Activated CD8-positive, alpha-beta memory T cell treated with anti-CD3 and anti-CD28 coated beads for 24 hours (primary cell): ENCODE data around the gene NODAL.

Experiments used
- DNase-seq: peaks from one replicate; pipeline ENCODE4 v3.0.0-alpha.2; 2020

The NODAL gene

DNA sequence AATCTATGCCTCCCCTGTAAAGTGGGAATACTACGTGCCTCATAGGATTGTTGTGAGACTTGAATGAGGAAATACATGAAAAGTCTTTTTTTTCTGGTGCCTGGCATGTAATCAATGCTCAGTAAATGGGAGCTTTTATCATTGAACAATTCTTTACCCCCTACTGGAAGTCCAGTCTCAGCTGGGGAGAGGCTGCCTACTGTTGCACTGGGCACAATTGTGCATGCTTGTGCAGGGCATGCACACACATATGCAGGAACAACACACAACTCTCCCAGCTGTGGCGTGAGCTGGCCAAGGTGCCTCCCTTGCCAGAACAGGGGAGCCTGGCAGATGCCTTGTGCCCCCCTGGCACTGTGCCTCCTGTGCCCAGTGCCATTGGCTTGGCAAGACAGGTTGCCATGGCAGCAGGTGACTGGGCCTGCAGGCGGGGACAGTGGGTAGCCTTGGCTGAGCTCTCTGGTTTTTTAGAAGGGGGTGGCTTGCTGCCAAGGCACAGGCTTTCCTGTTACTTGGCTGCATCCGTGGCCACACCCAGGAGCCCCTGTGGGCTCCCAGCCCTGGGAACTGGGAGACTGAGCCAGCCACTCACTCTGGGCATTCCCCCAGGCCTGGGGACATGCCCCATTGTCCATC lies 21.0 kb upstream of the NODAL start:
- DNase-seq: no peak

DNA sequence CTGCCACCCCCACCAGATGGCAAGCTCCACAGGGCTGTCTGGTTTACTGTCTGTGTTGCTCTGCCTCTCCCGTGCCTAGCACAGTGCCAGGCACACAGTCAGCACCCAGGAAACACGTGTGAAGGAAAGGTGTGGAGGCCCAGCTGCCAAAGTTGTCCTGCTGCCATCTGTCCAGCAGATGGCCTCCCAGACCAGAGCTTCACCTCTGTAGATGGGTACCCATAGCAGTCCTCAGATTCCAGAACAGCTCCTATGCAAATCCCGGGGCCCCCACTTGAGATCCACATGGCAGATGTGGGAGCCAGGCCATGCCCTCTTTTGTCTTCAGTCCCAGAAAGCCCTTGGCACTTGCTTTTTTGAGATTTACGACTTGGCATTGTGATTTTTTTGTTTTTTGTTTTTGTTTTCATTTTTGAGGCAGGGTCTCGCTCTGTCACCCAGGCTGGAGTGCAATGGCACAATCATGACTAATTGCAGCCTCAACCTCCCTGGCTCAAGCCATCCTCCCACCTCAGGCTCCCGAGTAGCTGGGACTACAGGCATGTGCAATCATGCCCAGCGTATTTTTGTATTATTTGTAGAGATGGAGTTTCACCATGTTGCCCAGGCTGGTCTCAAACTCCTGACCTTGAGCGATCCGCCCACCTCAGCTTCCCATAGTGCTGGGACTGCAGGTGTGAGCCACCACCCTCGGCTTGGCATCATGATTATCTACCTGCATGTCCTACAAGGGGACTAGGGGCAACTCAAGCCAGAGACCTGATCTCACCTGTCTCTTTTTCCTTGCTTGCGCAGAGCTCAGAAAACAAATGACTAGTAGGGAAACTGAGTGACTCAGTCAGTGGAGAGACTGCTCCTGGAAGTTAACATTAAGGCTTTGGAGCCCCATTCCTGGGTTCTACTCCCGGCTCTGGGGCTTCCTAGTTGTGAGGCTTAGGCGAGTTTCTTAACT lies 20.2 kb upstream of the NODAL start:
- peak; percentile 74 for DNase-seq

DNA sequence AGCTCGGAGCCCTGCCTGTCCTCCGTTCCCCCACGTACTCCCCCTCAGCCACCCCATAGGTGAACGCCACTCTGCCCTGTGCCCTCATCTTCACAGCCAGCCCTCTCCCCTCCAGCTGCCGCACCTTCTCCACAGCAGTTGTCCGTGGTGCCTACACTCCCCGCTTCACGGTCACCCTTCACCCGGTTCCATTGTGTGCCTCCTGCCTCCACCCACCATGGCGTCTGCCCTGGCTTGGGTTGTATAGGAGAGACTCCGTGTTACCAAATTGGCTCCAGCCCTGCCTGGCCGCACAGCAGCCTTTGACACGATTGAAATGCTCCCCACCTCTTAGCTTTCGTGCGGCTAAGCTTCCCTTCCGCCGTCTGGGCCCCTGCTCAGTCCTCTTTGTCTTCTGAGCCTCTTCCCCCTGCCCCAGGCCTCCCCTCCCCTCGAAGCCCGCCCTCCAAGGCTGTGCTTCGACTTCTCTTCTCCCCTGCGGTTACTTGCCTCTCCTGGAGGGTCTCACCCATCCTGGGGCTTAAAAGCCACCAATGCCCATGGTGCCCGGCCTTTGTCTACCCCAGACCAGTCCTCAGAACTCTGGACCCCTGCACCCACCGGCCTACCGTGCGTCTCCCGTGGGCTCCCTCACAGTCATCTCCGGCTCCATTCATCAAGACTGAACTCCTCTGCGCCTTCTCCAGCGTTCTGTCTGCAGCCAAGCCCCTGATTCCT lies 18.5 kb upstream of the NODAL start:
- DNase-seq: no peak

DNA sequence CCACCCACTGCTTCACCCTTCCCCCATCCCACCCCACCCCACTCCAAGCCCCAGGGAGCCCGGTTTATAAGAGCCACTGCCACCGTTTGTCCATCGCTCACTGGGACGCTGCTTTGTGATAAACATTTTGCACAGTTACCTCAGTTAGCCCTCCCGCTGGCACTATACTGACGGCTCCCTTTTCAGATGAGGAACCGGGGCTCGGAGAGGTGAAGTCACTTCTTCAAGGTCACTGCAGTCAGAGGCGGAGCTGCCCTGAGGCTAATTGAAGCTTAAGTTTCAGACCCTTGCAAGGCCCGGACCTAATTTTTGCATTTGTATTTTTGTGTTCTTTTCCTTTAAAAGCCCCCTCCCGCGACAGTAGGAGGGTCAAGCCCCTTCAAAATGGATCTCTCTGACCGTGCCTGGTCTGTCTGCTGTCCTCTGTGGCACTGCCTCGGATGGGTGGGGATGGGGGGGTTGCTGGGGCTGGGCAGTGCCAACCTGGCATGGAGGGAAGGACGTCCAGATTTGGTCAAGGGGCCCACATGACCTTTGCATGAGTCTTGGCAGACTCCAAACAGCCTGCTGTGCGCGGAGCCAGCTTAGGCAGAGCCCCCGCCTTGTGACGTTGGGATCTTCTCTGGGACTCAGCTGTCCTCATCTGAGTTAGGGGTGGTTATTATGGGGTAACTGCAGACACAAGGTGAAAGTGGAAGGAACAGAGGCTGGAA lies 17.7 kb upstream of the NODAL start:
- no peak for DNase-seq

DNA sequence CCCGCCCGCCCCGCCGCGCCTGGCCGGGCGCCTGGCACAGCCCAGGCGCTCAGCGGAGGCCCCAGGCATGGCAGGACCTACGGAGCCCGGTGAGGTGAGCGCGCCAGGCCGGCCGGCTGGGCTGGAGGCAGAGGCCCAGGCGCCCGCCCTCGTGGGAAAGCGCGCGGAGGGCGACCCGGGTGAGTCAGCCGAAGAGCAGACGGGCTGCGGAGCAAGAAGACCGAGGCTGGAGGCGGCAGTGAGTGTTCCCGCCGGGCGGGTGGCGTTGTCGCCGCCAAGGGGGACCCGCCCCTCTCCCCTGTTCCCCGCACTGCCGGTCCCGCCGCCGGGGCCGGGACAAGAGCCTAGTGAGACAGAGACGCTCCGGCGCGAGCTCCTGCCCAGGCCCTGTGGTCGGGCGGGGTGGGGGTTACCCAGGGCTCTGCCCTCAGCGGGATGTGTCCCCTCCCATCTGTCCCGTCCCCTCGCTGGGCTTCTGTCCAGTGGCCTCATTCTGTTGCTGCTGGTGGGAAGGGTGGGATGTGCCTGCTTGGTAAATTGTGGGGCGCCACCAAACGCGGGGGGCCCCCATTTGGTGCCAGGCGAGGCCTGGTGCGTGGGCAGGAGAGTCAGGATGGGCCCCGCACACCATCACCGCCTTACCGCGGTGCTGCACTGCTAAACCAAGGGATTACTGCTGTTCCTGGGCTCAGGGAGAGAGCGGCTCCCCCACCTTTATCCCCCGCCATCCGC lies 17.0 kb upstream of the NODAL start:
- peak; percentile 76 for DNase-seq

DNA sequence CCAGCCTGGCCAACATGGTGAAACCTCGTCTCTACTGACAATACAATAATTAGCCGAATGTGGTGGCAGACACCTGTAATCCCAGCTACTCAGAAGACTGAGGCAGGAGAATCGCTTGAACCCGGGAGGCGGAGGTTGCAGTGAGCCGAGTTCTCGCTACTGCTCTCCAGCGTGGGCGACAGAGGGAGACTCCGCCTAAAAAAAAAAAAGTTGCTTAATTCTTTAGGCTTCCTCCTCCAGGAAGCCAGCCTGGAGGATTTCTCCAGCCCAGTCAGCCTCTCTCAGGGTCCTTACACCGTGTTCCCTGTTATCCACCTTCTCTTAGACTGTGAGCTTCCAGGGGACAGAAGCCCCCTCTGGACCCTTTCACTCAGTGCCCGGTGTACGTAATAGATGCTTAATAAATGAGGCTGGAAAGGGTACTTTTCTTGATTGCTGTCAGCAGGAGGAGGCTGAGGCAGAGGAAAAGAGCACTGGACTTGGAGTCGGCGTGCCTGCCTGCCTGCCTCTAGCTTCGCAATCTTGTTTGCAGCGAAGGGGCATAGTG lies 16.4 kb upstream of the NODAL start:
- no peak for DNase-seq

DNA sequence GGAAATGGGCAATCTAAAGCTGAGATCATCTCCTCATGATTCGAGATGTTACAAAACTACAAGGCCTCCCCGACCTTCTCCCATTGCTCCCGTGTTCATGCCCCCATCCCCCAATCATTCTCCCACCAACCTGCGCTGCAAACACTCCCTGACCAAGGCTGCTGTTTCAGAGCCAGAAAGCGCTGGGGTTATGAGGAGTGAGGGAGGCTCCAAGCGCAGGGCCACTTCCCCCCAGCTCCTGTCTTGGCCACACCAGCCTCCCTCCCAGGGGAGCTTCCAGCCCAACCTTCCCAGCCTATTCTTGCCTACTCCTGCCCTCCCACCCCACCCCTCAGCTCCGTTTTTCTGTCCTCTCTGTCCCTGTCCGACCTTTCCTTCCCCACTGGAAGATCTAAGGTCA lies 14.7 kb upstream of the NODAL start:
- DNase-seq: no peak

DNA sequence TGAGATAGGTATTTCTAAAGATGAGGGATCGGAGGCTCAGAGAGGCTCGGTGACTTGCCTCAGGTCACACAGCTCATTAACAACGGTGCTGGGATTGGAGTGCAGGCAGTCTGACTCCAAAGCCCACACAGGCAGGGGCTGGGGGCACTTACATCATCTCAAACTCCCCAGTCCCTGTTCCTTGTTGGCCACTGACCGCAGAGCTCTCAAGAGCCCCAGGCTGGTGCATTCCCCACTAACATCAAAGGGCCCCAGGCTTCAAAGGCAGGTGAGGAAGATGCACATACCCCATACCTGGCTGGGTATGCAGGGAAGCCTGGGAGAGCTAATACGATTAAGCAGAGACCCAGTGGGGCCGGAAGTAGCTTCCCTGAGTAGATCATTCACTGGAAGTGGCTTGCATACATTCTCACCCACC lies 13.7 kb upstream of the NODAL start:
- no peak for DNase-seq

DNA sequence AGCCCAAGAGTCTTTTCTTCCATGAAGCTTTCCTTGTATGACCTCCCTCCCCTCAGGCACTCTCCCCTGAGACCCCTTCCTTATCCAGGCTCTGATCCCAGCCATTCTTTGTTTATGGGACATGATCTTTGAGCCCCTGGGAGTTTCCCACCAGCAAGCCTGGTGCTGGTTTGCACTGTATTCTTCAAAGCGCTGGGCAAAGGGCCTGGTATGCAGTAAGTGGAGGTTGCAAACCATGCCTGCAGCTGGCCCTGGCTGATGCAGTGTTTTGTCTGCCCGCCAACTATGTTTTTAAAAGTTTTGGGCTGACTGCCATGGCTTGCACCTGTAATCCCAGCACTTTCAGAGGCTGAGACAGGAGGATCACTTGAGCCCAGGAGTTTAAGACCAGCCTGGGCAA lies 6.8 kb upstream of the NODAL start:
- DNase-seq: no peak

DNA sequence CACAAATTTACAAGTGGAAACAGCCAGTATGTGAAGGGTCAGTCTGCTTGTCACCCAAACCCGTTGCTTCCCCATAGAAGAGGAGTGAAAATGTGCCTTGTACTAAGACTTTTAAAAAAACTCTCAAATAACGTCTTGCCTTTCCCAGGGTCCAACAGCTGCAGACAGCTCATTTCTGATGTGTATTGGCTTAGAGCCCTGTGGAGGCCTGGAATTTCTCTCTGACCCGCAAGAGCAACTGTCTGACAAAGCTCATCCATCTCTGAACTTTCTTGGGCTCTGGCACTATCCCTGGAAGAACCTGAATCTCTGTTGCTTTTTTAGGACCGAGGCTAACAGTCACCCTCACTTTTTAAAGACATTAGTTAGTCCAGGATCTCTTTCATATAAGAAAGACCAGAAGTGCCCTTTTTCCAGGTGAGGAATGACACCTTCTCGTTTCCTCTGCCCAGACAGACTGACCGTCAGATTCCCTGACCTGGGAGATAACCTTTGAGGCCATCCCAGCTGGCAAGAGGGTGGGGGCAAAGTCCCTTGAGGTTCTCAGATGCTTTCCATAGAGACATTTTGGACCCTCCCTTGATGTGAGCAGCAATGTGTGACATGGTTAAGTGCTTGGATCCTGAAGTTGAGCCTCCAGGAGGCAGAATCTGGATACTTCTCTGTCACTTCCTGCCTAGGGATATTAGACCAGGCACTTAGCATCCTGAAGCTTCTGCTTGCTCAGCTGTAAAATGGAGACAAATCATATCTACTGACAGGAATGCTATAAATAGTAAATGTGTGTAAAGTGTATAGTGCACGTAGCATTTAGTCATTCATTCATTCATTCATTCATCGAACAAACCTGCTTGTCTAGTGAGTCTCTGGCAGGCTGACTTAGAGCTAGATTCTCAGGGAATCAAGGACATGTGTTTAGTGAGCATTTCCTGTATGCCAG lies 4.5 kb upstream of the NODAL start:
- DNase-seq: no peak

DNA sequence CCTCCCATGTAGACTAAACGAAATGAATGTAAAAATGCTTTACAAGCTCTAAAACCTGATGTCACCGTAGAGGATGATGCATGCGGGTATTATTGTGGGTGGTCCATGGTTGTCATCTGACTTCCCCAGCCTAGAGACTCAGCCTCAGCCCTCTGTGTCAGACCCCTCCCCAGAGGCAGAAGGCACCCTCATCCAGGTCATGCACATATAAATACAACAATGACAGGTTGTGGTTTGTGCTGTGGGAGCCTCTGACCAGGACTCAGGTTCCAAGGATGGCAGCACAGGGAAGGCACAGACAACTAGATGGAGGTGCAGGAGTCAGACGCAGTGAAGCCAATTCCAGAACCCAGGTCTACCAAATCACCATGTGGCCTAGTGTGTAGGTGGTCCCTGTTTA lies 3.3 kb upstream of the NODAL start:
- DNase-seq: no peak

DNA sequence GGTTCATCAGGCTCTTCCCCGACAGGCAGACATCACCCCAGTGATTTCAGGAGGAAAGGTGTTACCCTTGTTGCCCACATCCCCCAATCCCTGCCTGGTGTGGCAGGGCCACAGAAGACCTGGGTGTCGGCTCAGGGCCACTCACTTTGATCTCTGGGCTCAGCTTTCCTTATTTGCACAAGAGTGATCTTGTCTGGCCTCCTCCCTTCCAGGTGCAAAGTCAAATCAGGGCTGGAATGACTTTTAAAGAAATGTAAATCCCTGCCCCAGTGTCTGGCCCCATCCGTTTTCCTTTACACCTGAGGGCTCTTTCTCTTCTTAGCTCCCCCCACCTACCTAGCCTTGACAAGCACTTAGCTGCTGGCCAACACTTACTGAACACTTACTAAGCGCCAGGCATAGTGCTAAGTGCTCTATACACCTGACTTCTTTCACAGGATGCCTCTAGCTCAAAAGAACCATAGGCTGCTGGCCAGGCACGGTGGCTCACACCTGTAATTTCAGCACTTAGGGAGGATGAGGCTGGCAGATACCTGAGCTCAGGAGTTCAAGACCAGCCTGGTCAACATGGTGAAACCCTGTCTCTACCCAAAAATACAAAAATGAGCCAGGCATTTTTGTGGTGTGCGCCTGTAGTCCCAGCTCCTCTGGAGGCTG lies 979 bp upstream of the NODAL start:
- no peak for DNase-seq

DNA sequence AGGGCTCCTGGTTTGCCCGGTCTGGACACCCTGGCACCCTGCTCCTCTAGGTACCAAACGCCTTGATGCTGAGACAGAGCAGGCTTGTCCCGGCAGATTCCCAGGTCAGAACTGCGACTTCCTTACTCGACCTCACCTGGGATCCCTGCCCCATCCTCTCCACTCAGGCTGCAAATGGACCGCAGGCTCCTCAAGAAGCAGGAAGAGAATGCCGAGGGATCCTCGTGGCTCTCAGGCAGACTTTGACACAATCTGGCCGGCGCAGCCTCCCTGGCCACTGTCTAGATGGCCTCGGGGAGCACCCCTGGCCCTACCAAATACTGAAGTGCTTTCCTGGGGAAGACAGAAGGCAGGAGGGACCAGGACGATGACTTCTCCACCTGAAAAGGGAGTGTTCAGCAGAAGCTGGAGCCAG lies 421 bp upstream of the NODAL start:
- DNase-seq: no peak

DNA sequence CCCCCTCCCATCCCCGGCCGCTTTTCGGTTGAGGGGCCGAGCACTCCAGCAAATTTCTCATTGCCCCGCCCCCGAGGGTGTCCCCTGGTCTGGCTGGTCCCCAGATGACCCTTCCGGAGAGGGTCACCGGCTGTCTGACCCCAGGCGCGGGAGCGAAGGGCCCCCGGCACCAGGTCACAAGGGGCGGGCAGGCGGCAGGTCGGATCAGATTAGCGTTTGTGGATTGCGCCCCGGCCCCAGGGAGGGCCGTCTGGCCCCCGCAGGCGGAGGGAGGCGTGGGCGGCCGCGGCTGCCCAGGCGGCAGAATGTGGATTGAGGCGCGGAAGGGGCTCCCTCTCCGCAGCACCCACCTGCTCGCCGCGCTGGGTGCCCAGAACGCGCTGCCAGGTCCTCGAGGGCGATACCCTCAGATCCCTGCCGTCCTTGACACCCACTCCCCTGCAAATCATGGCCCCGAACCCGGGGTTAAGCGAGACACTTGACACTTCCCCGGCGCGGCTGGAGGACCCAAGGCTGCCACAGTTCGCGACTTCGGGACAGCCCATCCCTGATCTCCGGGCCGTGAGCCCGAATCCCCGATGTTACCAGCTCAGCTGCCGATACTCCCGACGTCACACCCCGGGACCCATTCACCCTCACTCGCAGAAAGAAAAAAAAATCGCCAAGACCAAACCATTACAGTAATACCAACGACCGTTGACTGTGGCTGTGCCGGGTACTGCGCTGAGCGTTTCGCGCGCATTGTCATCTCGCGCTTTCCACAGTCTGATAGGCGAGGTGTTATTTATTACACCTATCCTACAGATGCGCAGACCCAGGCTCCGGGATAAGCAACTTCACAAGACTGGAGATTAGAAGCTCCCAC lies 953 bp downstream of the NODAL start:
- DNase-seq: no peak

DNA sequence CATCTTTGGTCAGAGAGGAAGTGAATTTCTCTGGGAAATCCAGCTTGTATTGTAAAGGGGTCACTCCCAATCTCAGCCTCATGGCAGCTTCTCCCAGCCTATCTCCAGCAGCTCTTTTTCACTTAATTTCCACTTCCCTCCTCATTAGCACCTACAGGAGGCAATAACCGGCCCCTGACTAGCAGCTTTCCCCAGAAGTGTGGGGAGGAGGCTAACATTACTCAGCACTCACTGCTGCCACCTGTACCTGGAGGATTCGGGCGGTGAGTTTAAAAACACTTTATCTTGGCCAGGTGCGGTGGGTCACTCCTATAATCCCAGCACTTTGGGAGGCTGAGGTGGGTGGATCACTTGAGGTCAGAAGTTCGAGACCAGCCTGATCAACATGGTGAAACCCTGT lies 3.8 kb downstream of the NODAL start:
- no peak for DNase-seq

DNA sequence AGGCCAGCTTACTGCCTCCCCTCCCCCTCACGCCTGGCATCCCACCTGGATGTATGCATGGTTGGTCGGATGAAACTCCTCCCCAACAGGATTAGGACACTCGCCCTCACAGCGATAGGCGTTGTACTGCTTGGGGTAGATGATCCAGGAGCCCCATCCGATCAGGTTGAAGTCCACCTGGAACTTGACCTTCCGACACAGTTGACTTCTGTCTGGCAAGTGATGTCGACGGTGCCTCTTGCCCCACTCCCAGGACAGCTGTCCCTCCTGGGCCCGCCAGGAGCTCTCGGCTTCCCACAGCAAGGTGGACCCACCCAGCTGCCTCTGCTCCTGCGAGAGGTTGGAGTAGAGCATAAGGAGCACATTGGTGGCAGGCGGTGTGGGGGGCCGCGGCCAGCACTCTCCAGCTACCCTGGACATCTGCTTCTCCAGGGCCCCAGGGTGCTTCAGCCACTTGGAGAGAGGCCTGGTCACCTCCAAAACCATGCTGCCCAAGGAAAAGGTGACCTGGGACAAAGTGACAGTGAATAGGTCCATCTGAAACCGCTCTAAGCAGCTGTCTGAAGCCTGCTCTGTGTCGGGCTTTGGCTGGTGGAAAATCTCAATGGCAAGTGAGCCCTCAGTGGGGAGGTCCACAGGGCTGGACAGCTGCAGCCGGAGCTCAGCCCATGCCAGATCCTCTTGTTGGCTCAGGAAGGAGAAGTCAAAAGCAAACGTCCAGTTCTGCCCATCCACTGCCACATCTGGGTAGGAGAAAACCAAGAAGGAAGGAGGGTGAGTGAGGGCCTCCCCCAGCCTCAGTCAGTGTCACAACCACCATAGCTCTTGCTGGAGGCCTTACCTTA lies 6.0 kb downstream of the NODAL start:
- no peak for DNase-seq

DNA sequence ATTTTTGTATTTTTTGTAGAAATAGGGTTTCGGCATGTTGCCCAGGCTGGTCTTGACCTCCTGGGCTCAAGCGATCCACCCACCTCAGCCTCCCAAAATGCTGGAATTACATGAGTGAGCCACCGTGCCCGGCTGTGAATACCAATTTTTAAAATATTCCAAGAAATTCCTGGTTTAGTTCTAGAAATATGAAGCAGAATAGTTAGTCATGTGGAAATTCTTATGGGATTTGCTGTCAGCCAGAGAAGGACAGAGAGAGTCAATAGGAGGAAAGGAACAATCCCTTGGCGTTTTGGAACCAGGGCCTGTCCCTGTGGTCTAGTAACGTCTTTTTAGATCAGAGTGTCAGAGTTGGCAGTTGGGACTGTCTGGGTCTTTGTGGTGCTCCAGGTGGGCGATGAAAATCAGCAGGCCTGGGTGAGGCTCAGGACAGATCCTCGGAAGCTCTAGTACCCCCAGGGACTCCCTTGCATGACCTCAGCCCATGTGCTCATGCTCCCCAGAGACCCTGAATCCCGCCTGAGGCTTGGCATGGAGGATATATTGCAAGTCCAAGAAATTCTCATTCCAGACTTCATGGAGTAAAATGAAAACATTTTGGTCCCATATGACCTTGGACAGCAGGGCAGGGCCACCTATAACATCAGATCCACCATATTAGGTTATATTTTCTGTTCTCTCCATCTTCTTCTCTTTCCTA lies 7.8 kb downstream of the NODAL start:
- DNase-seq: no peak
